H9 (cell line): Measurements from ENCODE around the gene SEPTIN5. TPM values are rescaled to one million over a fixed set of nuclear protein-coding genes. Genes with fewer than 3 reads are reported as not detected.

Source experiments
- DNase-seq: peaks from one replicate; pipeline ENCODE4 v3.0.0-alpha.2; 2017
- H2AFZ ChIP-seq: one replicate; pipeline ENCODE4 v1.6.1; 2013; ENCODE audit warnings: mild to moderate bottlenecking, low read length, control low read depth, moderate library complexity
- H2AK5ac ChIP-seq: 2 replicates; pipeline ENCODE4 v1.6.1; 2013; ENCODE audit warnings: low read length, control low read depth, mixed read lengths; ENCODE audit not compliant: insufficient read length
- H2BK120ac ChIP-seq: one replicate; pipeline ENCODE4 v1.6.1; 2013; ENCODE audit warnings: low read depth, mild to moderate bottlenecking, low read length, control low read depth, inconsistent platforms; ENCODE audit not compliant: poor library complexity, severe bottlenecking
- H2BK12ac ChIP-seq: 2 replicates; pipeline ENCODE4 v1.6.1; 2013; ENCODE audit warnings: low read length, control low read depth, mixed read lengths, low read depth; ENCODE audit not compliant: insufficient read length
- H2BK15ac ChIP-seq: 2 replicates; pipeline ENCODE4 v1.6.1; 2013; ENCODE audit warnings: low read depth, low read length, control low read depth
- H2BK20ac ChIP-seq: one replicate; pipeline ENCODE4 v1.6.1; 2013; ENCODE audit warnings: low read depth, mild to moderate bottlenecking, low read length, control low read depth, inconsistent platforms; ENCODE audit not compliant: poor library complexity, severe bottlenecking
- H2BK5ac ChIP-seq: 2 replicates; pipeline ENCODE4 v1.6.1; 2013; ENCODE audit warnings: low read length, control low read depth, mixed read lengths; ENCODE audit not compliant: insufficient read length
- H3K14ac ChIP-seq: 2 replicates; pipeline ENCODE4 v1.6.1; 2013; ENCODE audit warnings: low read length, control low read depth; ENCODE audit not compliant: insufficient read depth
- H3K18ac ChIP-seq: 2 replicates; pipeline ENCODE4 v1.6.1; 2013; ENCODE audit warnings: low read depth, mild to moderate bottlenecking, mixed read lengths, low read length, control low read depth; ENCODE audit not compliant: insufficient read length
- H3K23ac ChIP-seq: 2 replicates; pipeline ENCODE4 v1.6.1; 2013; ENCODE audit warnings: low read length, control low read depth, mixed read lengths, low read depth; ENCODE audit not compliant: insufficient read length
- H3K23me2 ChIP-seq: 2 replicates; pipeline ENCODE4 v1.6.1; 2013; ENCODE audit warnings: low read depth, mild to moderate bottlenecking, mixed read lengths, low read length, control low read depth; ENCODE audit not compliant: insufficient read length, poor library complexity, severe bottlenecking
- H3K27ac ChIP-seq: 2 replicates; pipeline ENCODE4 v1.5.1; 2013; ENCODE audit warnings: low read length, control low read depth, mixed read lengths, low read depth; ENCODE audit not compliant: insufficient read length
- H3K27me3 ChIP-seq: 2 replicates; pipeline ENCODE4 v1.6.1; 2013; ENCODE audit warnings: low read length, control low read depth, inconsistent platforms; ENCODE audit not compliant: insufficient read depth
- H3K4ac ChIP-seq: 2 replicates; pipeline ENCODE4 v1.6.1; 2013; ENCODE audit warnings: low read depth, mild to moderate bottlenecking, control low read depth, inconsistent platforms, low read length, moderate library complexity
- H3K4me1 ChIP-seq: 2 replicates; pipeline ENCODE4 v1.6.1; 2013; ENCODE audit warnings: low read length, control low read depth, inconsistent platforms; ENCODE audit not compliant: insufficient read depth
- H3K4me2 ChIP-seq: 2 replicates; pipeline ENCODE4 v1.6.1; 2013; ENCODE audit warnings: low read length, control low read depth, mixed read lengths; ENCODE audit not compliant: insufficient read length, insufficient read depth
- H3K56ac ChIP-seq: 2 replicates; pipeline ENCODE4 v1.6.1; 2013; ENCODE audit warnings: low read depth, mild to moderate bottlenecking, mixed read lengths, low read length, control low read depth; ENCODE audit not compliant: insufficient read length
- H3K79me1 ChIP-seq: 2 replicates; pipeline ENCODE4 v1.6.1; 2013; ENCODE audit warnings: low read depth, mild to moderate bottlenecking, moderate library complexity, low read length, control low read depth, inconsistent platforms; ENCODE audit not compliant: insufficient read depth, poor library complexity, severe bottlenecking
- H3K79me2 ChIP-seq: 2 replicates; pipeline ENCODE4 v1.6.1; 2013; ENCODE audit warnings: low read length, control low read depth, inconsistent platforms; ENCODE audit not compliant: insufficient read depth
- H3K9ac ChIP-seq: 2 replicates; pipeline ENCODE4 v1.6.1; 2013; ENCODE audit warnings: low read length, control low read depth, mixed read lengths; ENCODE audit not compliant: insufficient read length; ENCODE audit errors: extremely low read depth
- H3K9me3 ChIP-seq: one replicate; pipeline ENCODE4 v1.6.1; 2013; ENCODE audit warnings: low read depth, low read length, inconsistent platforms; ENCODE audit not compliant: control insufficient read depth
- H3T11ph ChIP-seq: one replicate; pipeline ENCODE4 v1.6.1; 2013; ENCODE audit warnings: mild to moderate bottlenecking, low read length, control low read depth, inconsistent platforms
- H4K20me1 ChIP-seq: one replicate; pipeline ENCODE4 v1.6.1; 2013; ENCODE audit not compliant: control insufficient read depth, insufficient read length, insufficient read depth
- H4K5ac ChIP-seq: 2 replicates; pipeline ENCODE4 v1.6.1; 2013; ENCODE audit warnings: low read depth, mild to moderate bottlenecking, mixed read lengths, low read length, control low read depth; ENCODE audit not compliant: insufficient read length
- H4K8ac ChIP-seq: replicated peaks from 2 replicates; pipeline ENCODE4 v1.6.1; 2013; ENCODE audit warnings: low read length, control low read depth, mixed read lengths, low read depth; ENCODE audit not compliant: insufficient read length
- H4K91ac ChIP-seq: 2 replicates; pipeline ENCODE4 v1.6.1; 2013; ENCODE audit warnings: low read depth, mild to moderate bottlenecking, moderate library complexity, mixed read lengths, low read length, control low read depth; ENCODE audit not compliant: insufficient read length
- H3K27ac Mint-ChIP-seq, 3 experiments: 2 replicates in 2 of 3; 3 replicates in 1 of 3; pipeline ENCODE4 v1.8.0; 2020 to 2021; ENCODE audit warnings: mixed read lengths in 3 of 3, mild to moderate bottlenecking in 1 of 3, moderate library complexity in 1 of 3
- H3K27me3 Mint-ChIP-seq: 2 replicates; pipeline ENCODE4 v1.8.0; 2021; ENCODE audit warnings: low read depth, mild to moderate bottlenecking, moderate library complexity, mixed read lengths
- H3K36me3 Mint-ChIP-seq, 3 experiments: 2 replicates in 2 of 3; 3 replicates in 1 of 3; pipeline ENCODE4 v1.8.0; 2020 to 2021; ENCODE audit warnings: low read depth in 3 of 3, mixed read lengths in 3 of 3; ENCODE audit not compliant: insufficient read depth in 1 of 3
- H3K4me1 Mint-ChIP-seq, 2 experiments: 2 replicates each; pipeline ENCODE4 v1.8.0; 2020; ENCODE audit warnings: mixed read lengths in 2 of 2
- H3K4me3 Mint-ChIP-seq, 2 experiments: 2 replicates in 1 of 2; 3 replicates in 1 of 2; pipeline ENCODE4 v1.8.0; 2020 to 2021; ENCODE audit warnings: mild to moderate bottlenecking in 2 of 2, mixed read lengths in 2 of 2, moderate library complexity in 1 of 2
- H3K9me3 Mint-ChIP-seq, 2 experiments: 2 replicates in 1 of 2; 3 replicates in 1 of 2; pipeline ENCODE4 v1.8.0; 2020; ENCODE audit warnings: mild to moderate bottlenecking in 2 of 2, mixed read lengths in 2 of 2, moderate library complexity in 1 of 2
- WGBS: extraction: QIAGEN DNeasy Blood & Tissue Kit; methylation state at CpG from one replicate; pipeline ENCODE4 v1.1.7; 2013; ENCODE audit warnings: missing lambda C conversion rate, low lambda C conversion rate, mixed read lengths; ENCODE audit not compliant: insufficient read length; ENCODE audit errors: extremely low coverage; 5-methylcytosine and 5-hydroxymethylcytosine counted together
- total RNA-seq: library from RNA; stranded (reverse); gene quantifications from 2 replicates; pipeline ENCODE4 v1.2.1, GENCODE V29; 2021
- TF ChIP-seq, protein P1 (sequence below): fragments of 200-600 bp; sonication (generic); conservative IDR thresholded peaks from 3 replicates; pipeline ENCODE4 v1.8.0; 2021; ENCODE audit warnings: antibody characterized with exemption, mild to moderate bottlenecking

SEPTIN5 gene
- total RNA-seq, 1 experiment from 2014 or later: 17.8 TPM

DNA sequence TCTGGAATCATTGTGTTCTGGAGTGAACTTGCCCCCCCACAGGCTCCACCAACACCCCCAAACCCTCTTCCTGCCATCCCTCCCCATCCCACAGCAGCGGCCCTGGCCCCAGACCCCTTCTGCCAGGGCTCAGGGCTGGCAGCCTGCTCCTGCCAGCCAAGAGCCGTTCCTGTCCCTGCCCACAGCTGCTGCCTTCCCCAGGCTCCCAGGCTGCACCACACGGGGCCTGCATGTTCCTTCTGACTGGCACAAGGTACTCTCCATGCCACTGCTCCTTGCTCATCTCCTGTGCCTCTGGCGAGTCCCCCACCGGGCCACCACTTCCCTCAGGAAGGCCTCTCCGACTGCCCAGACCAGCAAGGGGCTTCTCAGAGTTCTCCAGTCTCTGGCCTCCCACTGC is 14.0 kb downstream of the SEPTIN5 start:
- no peak overlapping the region for H3K9ac ChIP-seq
- peaks cover 5% of the 10 kb centered on the region for H3K23me2 ChIP-seq
- peaks cover 7% of the 10 kb centered on the region for H4K20me1 ChIP-seq
- no peak overlapping the region for H4K91ac ChIP-seq
- H2BK20ac ChIP-seq: no peak overlapping the region
- no peak overlapping the region for H2BK120ac ChIP-seq
- no peak overlapping the region for H3T11ph ChIP-seq
- H3K56ac ChIP-seq: no peak overlapping the region
- H3K4me3 Mint-ChIP-seq: no peak overlapping the region
- H3K9me3 Mint-ChIP-seq: peaks cover 8 to 19% of the 10 kb centered on the region in 2 experiments; a peak in 3 of 5 replicates
- H3K4me2 ChIP-seq: no peak overlapping the region
- H3K27me3 Mint-ChIP-seq: peaks cover 70% of the 10 kb centered on the region
- no peak overlapping the region for H3K14ac ChIP-seq
- H2AFZ ChIP-seq: no peak overlapping the region
- no peak overlapping the region for H2AK5ac ChIP-seq
- TF ChIP-seq, protein P1, sequence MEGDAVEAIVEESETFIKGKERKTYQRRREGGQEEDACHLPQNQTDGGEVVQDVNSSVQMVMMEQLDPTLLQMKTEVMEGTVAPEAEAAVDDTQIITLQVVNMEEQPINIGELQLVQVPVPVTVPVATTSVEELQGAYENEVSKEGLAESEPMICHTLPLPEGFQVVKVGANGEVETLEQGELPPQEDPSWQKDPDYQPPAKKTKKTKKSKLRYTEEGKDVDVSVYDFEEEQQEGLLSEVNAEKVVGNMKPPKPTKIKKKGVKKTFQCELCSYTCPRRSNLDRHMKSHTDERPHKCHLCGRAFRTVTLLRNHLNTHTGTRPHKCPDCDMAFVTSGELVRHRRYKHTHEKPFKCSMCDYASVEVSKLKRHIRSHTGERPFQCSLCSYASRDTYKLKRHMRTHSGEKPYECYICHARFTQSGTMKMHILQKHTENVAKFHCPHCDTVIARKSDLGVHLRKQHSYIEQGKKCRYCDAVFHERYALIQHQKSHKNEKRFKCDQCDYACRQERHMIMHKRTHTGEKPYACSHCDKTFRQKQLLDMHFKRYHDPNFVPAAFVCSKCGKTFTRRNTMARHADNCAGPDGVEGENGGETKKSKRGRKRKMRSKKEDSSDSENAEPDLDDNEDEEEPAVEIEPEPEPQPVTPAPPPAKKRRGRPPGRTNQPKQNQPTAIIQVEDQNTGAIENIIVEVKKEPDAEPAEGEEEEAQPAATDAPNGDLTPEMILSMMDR: no peak
- no peak overlapping the region for H3K23ac ChIP-seq
- H3K36me3 Mint-ChIP-seq: no peaks in the 10 kb centered on the region; a peak in 2 of 7 replicates
- no CpG with 5 or more reads among the region's 6 CpGs for WGBS
- no peak overlapping the region for H2BK12ac ChIP-seq
- H3K9me3 ChIP-seq: no peaks in the 10 kb centered on the region
- no peaks in the 10 kb centered on the region for H3K79me2 ChIP-seq
- H3K27ac Mint-ChIP-seq: no peak overlapping the region
- DNase-seq: no peak
- H4K8ac ChIP-seq: no peak overlapping the region
- peaks cover 39% of the 10 kb centered on the region; the same call in 1 of the 2 replicates for H3K27me3 ChIP-seq
- H3K18ac ChIP-seq: no peak overlapping the region
- no peak overlapping the region for H2BK5ac ChIP-seq
- no peaks in the 10 kb centered on the region for H3K4me1 ChIP-seq
- no peak overlapping the region for H4K5ac ChIP-seq
- no peak overlapping the region for H3K27ac ChIP-seq
- no peak overlapping the region for H3K4ac ChIP-seq
- H2BK15ac ChIP-seq: no peak overlapping the region
- peaks cover 4 to 9% of the 10 kb centered on the region in 2 experiments; a peak in 3 of 4 replicates for H3K4me1 Mint-ChIP-seq
- H3K79me1 ChIP-seq: no peaks in the 10 kb centered on the region
